ENCODE measurements around the gene SHOC2. TPM values are rescaled to one million over a fixed set of nuclear protein-coding genes. Genes with fewer than 3 reads are reported as not detected.

The SHOC2 gene
- polyA plus RNA-seq, 1 donor (not counting 4 experiments of a cell fraction or from before 2014, with no cell fraction given) = 27.7 TPM

DNA sequence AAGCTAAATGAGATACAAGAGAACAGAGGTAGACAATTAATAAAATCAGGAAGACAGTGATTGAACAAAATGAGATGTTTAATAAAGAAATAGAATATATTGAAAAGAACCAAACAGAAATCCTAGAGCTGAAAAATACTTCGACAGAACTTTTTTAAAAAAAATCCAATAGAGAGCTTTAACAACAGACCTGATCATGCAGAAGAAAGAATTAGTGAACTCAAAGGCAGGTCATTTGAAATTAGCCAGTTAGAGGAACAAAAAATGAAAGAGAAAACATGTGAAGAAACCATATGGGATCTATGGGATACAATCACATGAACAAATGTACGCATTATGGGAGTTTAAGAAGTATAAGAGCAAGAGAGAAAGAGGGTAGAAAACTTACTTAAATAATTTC lies 120.1 kb downstream of the SHOC2 start:
- Histone ChIP-seq H3K9me1 (ENCODE audit: control insufficient read depth, extremely low read depth, insufficient read depth, low read length) (no peaks in the 10 kb centered on the region), H4K20me1 (ENCODE audit: control insufficient read depth, extremely low read depth, insufficient read depth, low read length) (no peaks in the 10 kb centered on the region), H3K9ac (ENCODE audit: control insufficient read depth, extremely low read depth, insufficient read depth, low read length) (no peak overlapping the region), H3K4me3 (ENCODE audit: control insufficient read depth in 2 of 3, extremely low read depth in 1 of 3, insufficient read depth in 2 of 3, low read depth in 1 of 3, low read length in 3 of 3) (no peak overlapping the region), H3K27me3 (ENCODE audit: control insufficient read depth, extremely low read depth, insufficient read depth, low read length) (no peaks in the 10 kb centered on the region), H3K79me2 (ENCODE audit: control insufficient read depth, insufficient read depth, low read length) (no peaks in the 10 kb centered on the region), H3K36me3 (ENCODE audit: control insufficient read depth in 2 of 2, extremely low read depth in 1 of 2, insufficient read depth in 2 of 2, low read length in 2 of 2) (no peaks in the 10 kb centered on the region), H3K4me1 (ENCODE audit: control insufficient read depth, extremely low read depth, insufficient read depth, low read length) (peaks cover 3% of the 10 kb centered on the region), H2AFZ (ENCODE audit: control insufficient read depth, low read length) (no peak overlapping the region), H3K9me3 (ENCODE audit: control insufficient read depth, low read depth, low read length) (no peaks in the 10 kb centered on the region), H3K27ac (ENCODE audit: control insufficient read depth, insufficient read depth, low read length) (no peak overlapping the region), H3K4me2 (ENCODE audit: control insufficient read depth, extremely low read depth, insufficient read depth, low read depth, low read length) (no peak overlapping the region)
- dilution Hi-C loops (cut with MboI; ENCODE audit: extremely low pct_ligation_motif_present, low sequenced_read_pairs) = no loop called here
- FAIRE-seq = no peak
- DNase-seq (ENCODE audit: low read depth, low spot score) = no peak
- TF ChIP-seq EZH2 (IDR thresholded peaks at IDR 0.05; ENCODE audit: low read length) = no peak
- TF ChIP-seq, protein P1, sequence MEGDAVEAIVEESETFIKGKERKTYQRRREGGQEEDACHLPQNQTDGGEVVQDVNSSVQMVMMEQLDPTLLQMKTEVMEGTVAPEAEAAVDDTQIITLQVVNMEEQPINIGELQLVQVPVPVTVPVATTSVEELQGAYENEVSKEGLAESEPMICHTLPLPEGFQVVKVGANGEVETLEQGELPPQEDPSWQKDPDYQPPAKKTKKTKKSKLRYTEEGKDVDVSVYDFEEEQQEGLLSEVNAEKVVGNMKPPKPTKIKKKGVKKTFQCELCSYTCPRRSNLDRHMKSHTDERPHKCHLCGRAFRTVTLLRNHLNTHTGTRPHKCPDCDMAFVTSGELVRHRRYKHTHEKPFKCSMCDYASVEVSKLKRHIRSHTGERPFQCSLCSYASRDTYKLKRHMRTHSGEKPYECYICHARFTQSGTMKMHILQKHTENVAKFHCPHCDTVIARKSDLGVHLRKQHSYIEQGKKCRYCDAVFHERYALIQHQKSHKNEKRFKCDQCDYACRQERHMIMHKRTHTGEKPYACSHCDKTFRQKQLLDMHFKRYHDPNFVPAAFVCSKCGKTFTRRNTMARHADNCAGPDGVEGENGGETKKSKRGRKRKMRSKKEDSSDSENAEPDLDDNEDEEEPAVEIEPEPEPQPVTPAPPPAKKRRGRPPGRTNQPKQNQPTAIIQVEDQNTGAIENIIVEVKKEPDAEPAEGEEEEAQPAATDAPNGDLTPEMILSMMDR (optimal IDR thresholded peaks at IDR 0.05 in 1 of 3, IDR thresholded peaks at IDR 0.05 in 1 of 3, conservative IDR thresholded peaks at IDR 0.05 in 1 of 3; ENCODE audit: extremely low read depth in 1 of 3, insufficient read depth in 2 of 3, low read length in 3 of 3) = no peak

DNA sequence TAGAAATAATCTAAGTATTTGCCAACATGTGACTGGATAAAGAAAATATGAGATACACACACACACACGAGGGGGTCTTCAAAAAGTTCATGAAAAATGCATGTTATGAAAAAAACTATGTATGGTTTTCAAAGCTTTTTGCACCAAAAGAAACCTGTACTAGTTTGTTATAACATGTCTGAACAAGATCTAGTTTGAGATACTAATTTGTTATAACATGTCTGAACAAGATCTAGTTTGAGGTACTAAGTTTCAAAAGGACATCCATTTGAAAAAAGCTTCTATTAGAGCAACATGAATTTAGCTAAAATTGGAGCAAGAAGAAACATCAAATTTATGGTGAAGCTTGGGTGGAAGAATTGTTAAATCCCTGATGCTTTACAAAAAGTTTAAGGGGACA lies 137.6 kb downstream of the SHOC2 start:
- Histone ChIP-seq H3K79me2 (ENCODE audit: control insufficient read depth, insufficient read depth, low read length) (no peaks in the 10 kb centered on the region), H2AFZ (ENCODE audit: control insufficient read depth, low read length) (no peak overlapping the region), H3K4me3 (ENCODE audit: control insufficient read depth in 2 of 3, extremely low read depth in 1 of 3, insufficient read depth in 2 of 3, low read depth in 1 of 3, low read length in 3 of 3) (no peak overlapping the region), H3K36me3 (ENCODE audit: control insufficient read depth in 2 of 2, extremely low read depth in 1 of 2, insufficient read depth in 2 of 2, low read length in 2 of 2) (no peaks in the 10 kb centered on the region), H3K9ac (ENCODE audit: control insufficient read depth, extremely low read depth, insufficient read depth, low read length) (no peak overlapping the region), H3K9me3 (ENCODE audit: control insufficient read depth, low read depth, low read length) (no peaks in the 10 kb centered on the region), H3K9me1 (ENCODE audit: control insufficient read depth, extremely low read depth, insufficient read depth, low read length) (no peaks in the 10 kb centered on the region), H3K27ac (ENCODE audit: control insufficient read depth, insufficient read depth, low read length) (no peak overlapping the region), H3K4me1 (ENCODE audit: control insufficient read depth, extremely low read depth, insufficient read depth, low read length) (no peaks in the 10 kb centered on the region), H4K20me1 (ENCODE audit: control insufficient read depth, extremely low read depth, insufficient read depth, low read length) (no peaks in the 10 kb centered on the region), H3K4me2 (ENCODE audit: control insufficient read depth, extremely low read depth, insufficient read depth, low read depth, low read length) (no peak overlapping the region), H3K27me3 (ENCODE audit: control insufficient read depth, extremely low read depth, insufficient read depth, low read length) (no peaks in the 10 kb centered on the region)
- DNase-seq (ENCODE audit: low read depth, low spot score) = no peak
- TF ChIP-seq, protein P1 (optimal IDR thresholded peaks at IDR 0.05 in 1 of 3, IDR thresholded peaks at IDR 0.05 in 1 of 3, conservative IDR thresholded peaks at IDR 0.05 in 1 of 3; ENCODE audit: extremely low read depth in 1 of 3, insufficient read depth in 2 of 3, low read length in 3 of 3) = no peak
- no peak for TF ChIP-seq EZH2 (IDR thresholded peaks at IDR 0.05; ENCODE audit: low read length)
- dilution Hi-C loops (cut with MboI; ENCODE audit: extremely low pct_ligation_motif_present, low sequenced_read_pairs) = no loop called here
- no peak for FAIRE-seq

Small RNA genes lying within 50 kb of the gene (small RNA-seq; reads per million reads assigned to genes)
- gene MIR548E (ENCODE audit: insufficient read length in 3 of 3, low read depth in 3 of 3, low replicate concordance in 1 of 3) = 0.07 to 13.3 (median 5.3) reads per million in 3 experiments

Other genes starting within 250 kb of the SHOC2 start
- 63.1 to 146 TPM (median 99.7 TPM) in 3 replicates for gene PDCD4, start 47.7 kb upstream of the SHOC2 start, polyA plus RNA-seq
- 12.8 to 30.4 TPM (median 13.9 TPM) in 3 replicates for gene BBIP1, start 424 bp upstream of the SHOC2 start, polyA plus RNA-seq
- 0.01 TPM in 1 of 3 replicates, not detected in the others for gene ADRA2A, start 157.4 kb downstream of the SHOC2 start, polyA plus RNA-seq